H1 (cell line): ENCODE measurements around the gene CTSH. TPM values are rescaled to one million over a fixed set of nuclear protein-coding genes. Genes with fewer than 3 reads are reported as not detected.
A peak's percentile ranks its signal among the peaks of the same experiment; 100 is the strongest.

Experiments
- CBX5 ChIP-seq: fragments of 300-800, 300-1000 bp; sonication (generic); IDR thresholded peaks from 2 replicates; pipeline ENCODE4 v1.7.1; 2016; ENCODE audit warnings: antibody characterized with exemption, low read length, low read depth
- CBX8 ChIP-seq: fragments of 300-800, 300-1000 bp; sonication (generic); IDR thresholded peaks from 2 replicates; pipeline ENCODE4 v1.7.1; 2016; ENCODE audit warnings: low read depth, low read length, borderline replicate concordance
- CTBP2 ChIP-seq: IDR thresholded peaks from 2 replicates; pipeline ENCODE4 v1.7.0; 2011; ENCODE audit warnings: borderline replicate concordance, mild to moderate bottlenecking, moderate library complexity, mixed read lengths, low read length; ENCODE audit not compliant: insufficient read depth, insufficient read length
- CTCF ChIP-seq, 3 experiments: IDR thresholded peaks; 1 replicate in 2 of 3; 2 replicates in 1 of 3; pipeline versions ENCODE4 v1.5.1 to v1.6.1; 2011; ENCODE audit warnings: low read length in 3 of 3, mild to moderate bottlenecking in 3 of 3, inconsistent platforms in 2 of 3, low read depth in 1 of 3, moderate library complexity in 1 of 3; ENCODE audit not compliant: insufficient read depth in 1 of 3; ENCODE audit errors: control extremely low read depth in 1 of 3
- JUN ChIP-seq: IDR thresholded peaks from 2 replicates; pipeline ENCODE4 v1.6.1; 2011; ENCODE audit warnings: low read depth, mild to moderate bottlenecking, improper control_type of control experiment, low read length
- NANOG ChIP-seq: IDR thresholded peaks from 2 replicates; pipeline ENCODE4 v1.6.1; 2011; ENCODE audit warnings: low read length, low read depth, mild to moderate bottlenecking, inconsistent platforms; ENCODE audit not compliant: insufficient read depth, poor library complexity, severe bottlenecking
- RAD21 ChIP-seq, 2 experiments: IDR thresholded peaks in 1 of 2; conservative IDR thresholded peaks in 1 of 2; 2 replicates each; pipeline ENCODE4 v1.6.1; 2011; ENCODE audit warnings: low read depth in 2 of 2, low read length in 2 of 2, improper control_type of control experiment in 1 of 2, inconsistent platforms in 1 of 2, mild to moderate bottlenecking in 1 of 2, moderate library complexity in 1 of 2
- RBBP5 ChIP-seq: IDR thresholded peaks from 2 replicates; pipeline ENCODE4 v1.7.1; 2012; ENCODE audit warnings: low read depth, mild to moderate bottlenecking, inconsistent platforms, low read length, moderate library complexity, borderline replicate concordance
- RNF2 ChIP-seq: fragments of 200-900, 300-1000 bp; sonication (generic); IDR thresholded peaks from 2 replicates; pipeline ENCODE4 v1.7.1; 2016; ENCODE audit warnings: borderline replicate concordance, low read depth, mild to moderate bottlenecking, antibody characterized with exemption, low read length; ENCODE audit not compliant: poor library complexity, severe bottlenecking; ENCODE audit errors: missing control alignments
- RXRA ChIP-seq: IDR thresholded peaks from 2 replicates; pipeline ENCODE4 v1.6.1; 2011; ENCODE audit warnings: low read depth, mild to moderate bottlenecking, low read length, moderate library complexity; ENCODE audit not compliant: insufficient read depth
- SAP30 ChIP-seq: fragments of 300-600 bp; sonication (generic); IDR thresholded peaks from 2 replicates; pipeline ENCODE4 v1.7.1; 2012; ENCODE audit warnings: low read length, moderate library complexity, mild to moderate bottlenecking, inconsistent platforms; ENCODE audit not compliant: insufficient read depth, insufficient replicate concordance
- SIN3A ChIP-seq, 2 experiments: IDR thresholded peaks in 1 of 2; conservative IDR thresholded peaks in 1 of 2; 2 replicates each; pipeline ENCODE4 v1.6.1; 2011 to 2012; ENCODE audit warnings: low read length in 2 of 2, improper control_type of control experiment in 1 of 2, low read depth in 1 of 2, mild to moderate bottlenecking in 1 of 2
- SRF ChIP-seq: IDR thresholded peaks from 2 replicates; pipeline ENCODE4 v1.6.1; 2011; ENCODE audit warnings: mild to moderate bottlenecking, low read depth, low read length, moderate library complexity
- TAF1 ChIP-seq: IDR thresholded peaks from 2 replicates; pipeline ENCODE4 v1.6.1; 2011; ENCODE audit warnings: mild to moderate bottlenecking, low read depth, low read length
- TCF12 ChIP-seq: IDR thresholded peaks from 2 replicates; pipeline ENCODE4 v1.6.1; 2011; ENCODE audit warnings: low read depth, mild to moderate bottlenecking, low read length
- TEAD4 ChIP-seq: IDR thresholded peaks from 2 replicates; pipeline ENCODE4 v1.6.1; 2012; ENCODE audit warnings: low read depth, low read length, inconsistent platforms, mixed read lengths
- USF2 ChIP-seq: IDR thresholded peaks from 2 replicates; pipeline ENCODE4 v1.6.1; 2011; ENCODE audit warnings: low read length, improper control_type of control experiment
- ZNF274 ChIP-seq: IDR thresholded peaks from 2 replicates; pipeline ENCODE4 v1.7.0; 2012; ENCODE audit warnings: low read length, borderline replicate concordance; ENCODE audit errors: extremely low read depth
- polyA plus RNA-seq, 7 experiments: library from polyadenylated mRNA; depleted of rRNA in 3 of 7; stranded (reverse) in 5 of 7; unstranded in 2 of 7; fragments of >200 nt in 5 of 7; fragments of 200-250 nt in 2 of 7; gene quantifications; 1 replicate in 5 of 7; 2 replicates in 1 of 7; 4 replicates in 1 of 7; pipeline versions ENCODE4 v1.2.1 to v1.2.3, GENCODE V29; 2011 to 2013; ENCODE audit warnings: missing spikeins in 2 of 7, mixed read lengths in 2 of 7
- total RNA-seq: library from RNA; stranded (reverse); fragmentation: NEBNext Ultra II Directional; extraction: Animal tissue kit (Norgen Biotek cat#: 25700); gene quantifications from 2 replicates; pipeline ENCODE4 v1.2.1, GENCODE V29; 2021

Gene CTSH
- total and polyA plus RNA-seq, 2 of the 8 experiments (the other 6 are each of a cell fraction or from before 2014, with no cell fraction given) = 34.0 to 36.8 TPM

GRCh38 chr15:78872972-78873792 is 71.7 kb downstream of the CTSH start (continued):
- TF ChIP-seq RBBP5 = 0 out of 2 replicates have a peak, but pooled peaks have one; percentile 34
- TF ChIP-seq TCF12 = no peak
- TF ChIP-seq CBX8 = no peak
- peak; percentile 69 to 84; a peak in 3 of 4 replicates for TF ChIP-seq SIN3A (conservative IDR thresholded peaks at IDR 0.05 in 1 of 2, IDR thresholded peaks at IDR 0.05 in 1 of 2; ENCODE audit: low read depth in 1 of 2, low read length in 2 of 2)
- TF ChIP-seq NANOG = no peak
- TF ChIP-seq SAP30 = peak; percentile 34
- TF ChIP-seq TEAD4 = peak; percentile 88
- no peak for TF ChIP-seq USF2
- TF ChIP-seq CTCF (IDR thresholded peaks at IDR 0.05; ENCODE audit: control extremely low read depth in 1 of 3, insufficient read depth in 1 of 3, low read depth in 1 of 3, low read length in 3 of 3) = peak; percentile 57 to 76 (median 60)
- TF ChIP-seq SRF = no peak
- no peak for TF ChIP-seq ZNF274
- TF ChIP-seq JUN = no peak
- TF ChIP-seq RXRA = no peak
- no peak for TF ChIP-seq RNF2
- peak; percentile 95 for TF ChIP-seq TAF1
- TF ChIP-seq CTBP2 = peak; percentile 40
- no peak for TF ChIP-seq CBX5
- TF ChIP-seq RAD21 (IDR thresholded peaks at IDR 0.05 in 1 of 2, conservative IDR thresholded peaks at IDR 0.05 in 1 of 2; ENCODE audit: low read depth in 2 of 2, low read length in 2 of 2) = peak; percentile 13 to 35; a peak in 3 of 4 replicates
